ENCODE results near the gene ZFHX3. TPM values are rescaled to one million over a fixed set of nuclear protein-coding genes. Genes with fewer than 3 reads are reported as not detected.

ZFHX3 gene
- total RNA-seq, 1 donor from 2014 or later: 1.2 TPM

DNA sequence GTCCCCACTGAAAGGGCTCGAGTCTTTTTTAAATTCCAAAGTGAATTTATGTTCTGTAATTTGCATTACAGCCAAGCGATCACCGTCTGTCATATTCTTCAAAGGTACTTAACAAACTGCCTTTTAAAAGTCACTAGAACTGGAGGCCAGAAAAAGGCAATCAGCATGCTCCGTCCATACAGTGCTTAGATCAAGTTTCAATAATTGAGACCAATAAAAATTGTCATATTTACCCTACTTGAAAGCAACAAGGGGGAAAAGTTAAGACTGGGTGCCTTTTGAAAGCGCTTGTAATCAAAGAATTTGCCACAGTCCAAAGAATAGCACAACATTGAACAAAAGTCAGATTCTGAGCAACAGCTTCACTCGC lies 9.0 kb upstream of the ZFHX3 start:
- peaks cover 15% of the 10 kb centered on the region for H3K4me1 Mint-ChIP-seq (ENCODE audit: low read depth)
- no peak overlapping the region for H3K27ac Mint-ChIP-seq
- peaks cover 3% of the 10 kb centered on the region for H3K36me3 Mint-ChIP-seq (ENCODE audit: low read depth)
- DNase-seq (ENCODE audit: low spot score): no peak
- H3K4me3 Mint-ChIP-seq (ENCODE audit: low read depth): peak overlapping the region; percentile 91
- intact Hi-C loops (cut with micrococcal nuclease): loop anchor here (10.0 kb wide), 2 partner anchors 222 to 392 kb away; no protein-coding TSS in a partner anchor
- H3K27me3 Mint-ChIP-seq (ENCODE audit: low read depth): peaks cover 65% of the 10 kb centered on the region
- H3K9me3 Mint-ChIP-seq: no peaks in the 10 kb centered on the region

DNA sequence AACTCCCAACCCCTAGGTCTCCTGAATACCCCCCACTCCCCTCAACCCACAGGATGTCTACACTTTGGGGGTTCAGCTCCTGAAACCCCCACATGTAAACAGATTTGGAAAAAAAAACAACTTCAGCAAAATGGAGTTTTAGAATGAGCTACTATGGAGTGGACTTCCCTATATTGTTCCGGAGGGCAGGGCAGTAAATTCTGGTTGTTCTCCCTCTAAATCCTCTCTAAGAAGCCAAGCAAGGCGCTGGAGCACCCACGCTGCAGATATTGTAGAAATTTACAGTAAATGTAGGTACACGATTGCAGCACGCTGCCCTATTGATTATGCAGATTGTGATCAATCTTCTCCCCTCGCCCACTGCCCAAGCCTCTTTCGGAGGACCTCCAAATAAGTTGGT lies 8.5 kb upstream of the ZFHX3 start:
- DNase-seq (ENCODE audit: low spot score): no peak
- intact Hi-C loops (cut with micrococcal nuclease): loop anchor here (10.0 kb wide), 2 partner anchors 222 to 392 kb away; no protein-coding TSS in a partner anchor
- Mint-ChIP-seq H3K9me3 (no peaks in the 10 kb centered on the region), H3K4me1 (ENCODE audit: low read depth) (peaks cover 15% of the 10 kb centered on the region), H3K27me3 (ENCODE audit: low read depth) (peaks cover 61% of the 10 kb centered on the region), H3K36me3 (ENCODE audit: low read depth) (peaks cover 3% of the 10 kb centered on the region), H3K27ac (no peak overlapping the region), H3K4me3 (ENCODE audit: low read depth) (no peak overlapping the region)

- no peak overlapping the region for H3K4me3 Mint-ChIP-seq (ENCODE audit: low read depth)
- peaks cover 3% of the 10 kb centered on the region for H3K36me3 Mint-ChIP-seq (ENCODE audit: low read depth)
- H3K27ac Mint-ChIP-seq: no peak overlapping the region
- H3K9me3 Mint-ChIP-seq: no peaks in the 10 kb centered on the region
- H3K27me3 Mint-ChIP-seq (ENCODE audit: low read depth): peaks cover 46% of the 10 kb centered on the region
- no peak for DNase-seq (ENCODE audit: low spot score)
- intact Hi-C loops (cut with micrococcal nuclease): loop anchor here (10.0 kb wide), 2 partner anchors 220 to 390 kb away; no protein-coding TSS in a partner anchor
- peaks cover 15% of the 10 kb centered on the region for H3K4me1 Mint-ChIP-seq (ENCODE audit: low read depth)
These were observed 7.0 kb upstream of the ZFHX3 start for GRCh38 chr16:73054813-73055482.

DNA sequence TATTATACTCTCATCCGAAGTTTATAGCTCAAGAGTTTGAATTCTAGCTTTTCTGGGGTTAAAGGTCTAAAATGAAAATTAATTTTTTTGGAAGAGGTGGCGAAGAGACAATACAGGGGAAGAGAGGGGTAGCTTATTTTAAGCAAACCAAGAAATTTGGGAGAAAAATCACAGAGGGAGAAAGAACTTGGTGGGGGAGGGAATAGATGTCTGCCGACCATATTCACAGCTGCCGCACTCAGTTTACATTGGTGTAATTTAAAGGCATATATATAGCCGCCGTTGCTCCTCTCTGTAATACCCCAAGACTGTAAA lies 6.5 kb upstream of the ZFHX3 start:
- Mint-ChIP-seq H3K4me3 (ENCODE audit: low read depth) (no peak overlapping the region), H3K36me3 (ENCODE audit: low read depth) (peaks cover 3% of the 10 kb centered on the region), H3K27me3 (ENCODE audit: low read depth) (peaks cover 41% of the 10 kb centered on the region), H3K9me3 (no peaks in the 10 kb centered on the region), H3K4me1 (ENCODE audit: low read depth) (peaks cover 14% of the 10 kb centered on the region), H3K27ac (no peak overlapping the region)
- DNase-seq (ENCODE audit: low spot score): no peak
- intact Hi-C loops (cut with micrococcal nuclease): loop anchor here (10.0 kb wide), 2 partner anchors 220 to 390 kb away; no protein-coding TSS in a partner anchor

DNA sequence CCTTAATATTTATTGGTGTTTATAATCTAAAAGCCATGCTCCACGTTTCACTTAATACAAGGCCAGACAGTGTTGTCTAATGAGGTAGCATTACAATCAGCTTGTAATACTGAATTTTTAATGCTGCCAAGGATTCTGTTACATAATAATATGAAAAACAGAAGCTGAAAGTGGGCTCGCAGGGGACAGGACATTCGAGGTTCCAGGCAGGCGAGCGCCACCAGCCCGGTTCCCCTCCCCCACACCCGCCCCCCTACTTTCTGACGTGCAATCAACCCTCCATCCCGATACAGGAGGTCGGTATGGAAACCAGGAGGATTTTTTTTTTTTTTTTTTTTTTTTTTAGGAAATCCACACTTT lies 6.2 kb upstream of the ZFHX3 start:
- Mint-ChIP-seq H3K27me3 (ENCODE audit: low read depth) (peaks cover 40% of the 10 kb centered on the region), H3K4me1 (ENCODE audit: low read depth) (peaks cover 11% of the 10 kb centered on the region), H3K4me3 (ENCODE audit: low read depth) (no peak overlapping the region), H3K36me3 (ENCODE audit: low read depth) (peaks cover 3% of the 10 kb centered on the region), H3K27ac (no peak overlapping the region), H3K9me3 (no peaks in the 10 kb centered on the region)
- DNase-seq (ENCODE audit: low spot score): no peak
- intact Hi-C loops (cut with micrococcal nuclease): loop anchor here (10.0 kb wide), 2 partner anchors 219 to 389 kb away; no protein-coding TSS in a partner anchor

GRCh38 chr16:73053364-73054124 lies 5.6 kb upstream of the ZFHX3 start:
- no peak for DNase-seq (ENCODE audit: low spot score)
- H3K27me3 Mint-ChIP-seq (ENCODE audit: low read depth): peaks cover 42% of the 10 kb centered on the region
- H3K4me3 Mint-ChIP-seq (ENCODE audit: low read depth): no peak overlapping the region
- intact Hi-C loops (cut with micrococcal nuclease): loop anchor here (10.0 kb wide), 2 partner anchors 219 to 389 kb away; no protein-coding TSS in a partner anchor
- peaks cover 8% of the 10 kb centered on the region for H3K4me1 Mint-ChIP-seq (ENCODE audit: low read depth)
- H3K9me3 Mint-ChIP-seq: no peaks in the 10 kb centered on the region
- no peak overlapping the region for H3K27ac Mint-ChIP-seq
- peaks cover 3% of the 10 kb centered on the region for H3K36me3 Mint-ChIP-seq (ENCODE audit: low read depth)

DNA sequence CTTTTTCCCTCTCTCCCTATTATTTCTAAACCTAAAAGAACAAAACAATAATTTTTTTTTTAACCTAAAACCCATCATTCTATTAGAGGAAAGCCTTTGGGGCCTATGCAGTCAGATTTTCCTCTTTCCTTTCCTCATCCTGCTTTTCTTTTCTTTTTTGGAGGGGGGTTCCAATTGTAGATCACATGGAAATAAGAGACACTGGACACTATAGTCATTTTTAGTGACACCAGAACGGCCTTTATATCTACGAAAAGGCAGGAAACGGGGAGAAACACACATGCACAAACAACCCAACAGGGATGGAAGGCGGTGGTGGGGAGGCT lies 5.1 kb upstream of the ZFHX3 start:
- intact Hi-C loops (cut with micrococcal nuclease): loop anchor here (10.0 kb wide), 2 partner anchors 218 to 388 kb away; no protein-coding TSS in a partner anchor
- H3K27me3 Mint-ChIP-seq (ENCODE audit: low read depth): peaks cover 44% of the 10 kb centered on the region
- H3K4me1 Mint-ChIP-seq (ENCODE audit: low read depth): peaks cover 8% of the 10 kb centered on the region
- peaks cover 3% of the 10 kb centered on the region for H3K36me3 Mint-ChIP-seq (ENCODE audit: low read depth)
- H3K9me3 Mint-ChIP-seq: no peaks in the 10 kb centered on the region
- H3K27ac Mint-ChIP-seq: no peak overlapping the region
- no peak for DNase-seq (ENCODE audit: low spot score)
- H3K4me3 Mint-ChIP-seq (ENCODE audit: low read depth): no peak overlapping the region

DNA sequence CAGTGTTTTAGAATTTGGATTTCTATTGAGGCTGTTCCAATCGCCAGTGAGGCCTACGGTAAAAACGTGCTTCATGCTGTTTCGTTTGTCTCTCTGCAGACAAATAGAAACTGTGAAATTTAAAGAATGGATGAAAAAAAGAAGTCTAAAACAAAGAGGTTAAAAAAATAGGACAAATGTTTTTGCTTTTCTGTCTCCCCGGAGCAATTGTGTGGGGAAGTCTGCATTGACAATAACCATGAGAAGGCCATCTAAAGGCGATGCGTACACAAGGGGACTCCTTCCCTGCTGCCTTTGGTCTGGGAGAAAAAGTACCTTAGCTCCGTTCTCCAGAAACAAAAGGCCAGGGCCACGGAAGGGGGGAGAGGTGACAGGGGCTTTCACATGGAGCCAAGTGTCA lies 4.6 kb upstream of the ZFHX3 start:
- H3K36me3 Mint-ChIP-seq (ENCODE audit: low read depth): peaks cover 3% of the 10 kb centered on the region
- intact Hi-C loops (cut with micrococcal nuclease): loop anchor here (10.0 kb wide), 2 partner anchors 218 to 388 kb away; no protein-coding TSS in a partner anchor
- no peak overlapping the region for H3K27ac Mint-ChIP-seq
- no peak overlapping the region for H3K4me3 Mint-ChIP-seq (ENCODE audit: low read depth)
- peaks cover 44% of the 10 kb centered on the region for H3K27me3 Mint-ChIP-seq (ENCODE audit: low read depth)
- H3K9me3 Mint-ChIP-seq: no peaks in the 10 kb centered on the region
- peaks cover 8% of the 10 kb centered on the region for H3K4me1 Mint-ChIP-seq (ENCODE audit: low read depth)
- DNase-seq (ENCODE audit: low spot score): no peak

- Mint-ChIP-seq H3K27me3 (ENCODE audit: low read depth) (peaks cover 45% of the 10 kb centered on the region), H3K27ac (no peak overlapping the region), H3K9me3 (no peaks in the 10 kb centered on the region), H3K36me3 (ENCODE audit: low read depth) (no peaks in the 10 kb centered on the region), H3K4me1 (ENCODE audit: low read depth) (peaks cover 5% of the 10 kb centered on the region), H3K4me3 (ENCODE audit: low read depth) (no peak overlapping the region)
- DNase-seq (ENCODE audit: low spot score): no peak
- intact Hi-C loops (cut with micrococcal nuclease): loop anchor here (10.0 kb wide), 2 partner anchors 217 to 387 kb away; no protein-coding TSS in a partner anchor
These were observed 4.0 kb upstream of the ZFHX3 start for GRCh38 chr16:73051961-73052360.

DNA sequence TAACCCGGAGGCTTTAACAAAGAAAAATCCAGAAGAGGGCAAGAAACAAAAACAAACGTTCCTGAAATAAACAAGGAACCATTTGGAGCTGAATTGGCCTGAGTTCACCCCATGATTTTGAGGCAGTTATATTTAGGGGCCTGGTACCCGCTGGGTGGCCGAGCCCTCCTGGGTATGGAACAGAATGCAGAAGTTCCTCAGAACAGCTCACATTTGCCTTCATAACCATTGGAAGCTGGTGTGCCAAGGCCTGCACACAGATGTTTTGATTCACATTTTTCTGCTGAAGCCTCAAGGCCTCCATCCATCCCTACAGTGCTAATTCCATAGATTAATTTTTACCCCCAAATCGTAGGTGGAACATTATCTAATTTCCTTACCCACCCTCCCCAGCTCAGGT lies 3.3 kb upstream of the ZFHX3 start:
- intact Hi-C loops (cut with micrococcal nuclease): loop anchor here (10.0 kb wide), 2 partner anchors 216 to 386 kb away; no protein-coding TSS in a partner anchor
- no peak for DNase-seq (ENCODE audit: low spot score)
- H3K27ac Mint-ChIP-seq: no peak overlapping the region
- H3K27me3 Mint-ChIP-seq (ENCODE audit: low read depth): peaks cover 45% of the 10 kb centered on the region
- H3K36me3 Mint-ChIP-seq (ENCODE audit: low read depth): no peaks in the 10 kb centered on the region
- H3K9me3 Mint-ChIP-seq: no peaks in the 10 kb centered on the region
- H3K4me3 Mint-ChIP-seq (ENCODE audit: low read depth): no peak overlapping the region
- H3K4me1 Mint-ChIP-seq (ENCODE audit: low read depth): peaks cover 5% of the 10 kb centered on the region

DNA sequence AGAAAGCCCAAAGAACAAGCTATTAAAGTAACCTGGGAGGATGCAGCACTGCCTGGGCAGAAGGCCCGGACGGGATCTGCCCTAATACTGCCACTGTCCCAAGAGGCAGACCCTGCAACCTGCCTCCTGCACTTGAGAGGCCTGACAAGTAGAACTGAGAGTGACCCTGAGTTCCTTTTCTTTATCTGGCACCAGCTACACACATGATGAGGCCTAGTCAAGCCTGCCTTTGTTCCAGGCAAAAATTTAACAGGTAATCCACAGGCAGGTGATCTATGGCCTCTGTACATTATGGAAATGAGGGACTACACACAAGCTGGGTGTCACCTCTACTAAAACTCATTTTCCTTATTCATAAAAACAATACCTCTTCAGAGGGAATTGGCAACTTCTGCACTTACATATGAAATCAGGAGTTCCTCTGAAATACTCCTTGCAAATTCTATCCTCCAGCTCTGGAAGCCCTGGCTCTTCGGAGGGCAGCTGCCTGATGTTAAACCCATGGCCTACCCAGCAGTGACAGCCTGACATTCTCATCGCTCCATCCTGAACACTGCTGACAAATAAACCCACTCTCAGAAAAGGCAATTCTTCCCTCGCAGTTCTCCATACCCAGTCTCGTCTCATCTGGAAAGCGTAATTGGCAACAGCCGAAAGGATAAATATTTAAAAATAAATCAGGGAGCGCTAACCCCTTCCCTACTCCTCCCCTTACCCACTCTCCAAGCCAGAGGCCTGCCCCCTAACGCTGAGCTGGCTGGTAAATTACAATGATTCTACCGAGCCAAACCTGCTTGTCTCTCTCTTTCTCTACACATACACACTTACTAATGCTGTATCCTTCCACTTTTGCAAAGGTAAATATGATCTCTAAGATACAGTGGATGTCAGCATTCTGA lies 2.5 kb upstream of the ZFHX3 start:
- H3K27ac Mint-ChIP-seq: no peak overlapping the region
- peaks cover 2% of the 10 kb centered on the region for H3K4me1 Mint-ChIP-seq (ENCODE audit: low read depth)
- DNase-seq (ENCODE audit: low spot score): no peak
- no peaks in the 10 kb centered on the region for H3K36me3 Mint-ChIP-seq (ENCODE audit: low read depth)
- H3K27me3 Mint-ChIP-seq (ENCODE audit: low read depth): peaks cover 43% of the 10 kb centered on the region
- intact Hi-C loops (cut with micrococcal nuclease): loop anchor here (10.0 kb wide), 2 partner anchors 216 to 386 kb away; no protein-coding TSS in a partner anchor
- H3K9me3 Mint-ChIP-seq: no peaks in the 10 kb centered on the region
- H3K4me3 Mint-ChIP-seq (ENCODE audit: low read depth): no peak overlapping the region

DNA sequence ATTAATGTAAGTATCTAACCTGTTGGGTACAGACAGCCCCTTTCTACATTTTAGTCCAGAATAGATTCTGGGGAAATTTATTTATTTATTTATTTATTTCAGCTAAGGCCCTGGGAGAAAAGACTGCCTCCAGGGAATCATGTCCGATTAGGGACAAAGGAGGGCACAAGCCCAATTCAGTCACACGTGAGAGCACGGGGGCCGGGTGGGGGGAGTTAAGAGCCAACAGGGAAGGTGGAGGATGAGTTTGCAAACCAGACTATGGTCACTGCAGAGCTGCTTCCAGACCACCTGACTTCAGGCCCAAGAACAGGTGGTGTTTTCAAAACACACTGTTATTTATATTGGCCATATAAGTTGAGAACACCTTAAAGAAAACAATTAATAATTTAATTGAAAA lies 1.6 kb upstream of the ZFHX3 start:
- Mint-ChIP-seq H3K27me3 (ENCODE audit: low read depth) (peaks cover 42% of the 10 kb centered on the region), H3K4me3 (ENCODE audit: low read depth) (no peak overlapping the region), H3K27ac (no peak overlapping the region), H3K4me1 (ENCODE audit: low read depth) (no peaks in the 10 kb centered on the region), H3K36me3 (ENCODE audit: low read depth) (no peaks in the 10 kb centered on the region), H3K9me3 (no peaks in the 10 kb centered on the region)
- DNase-seq (ENCODE audit: low spot score): no peak
- intact Hi-C loops (cut with micrococcal nuclease): no loop called here

Measured in activated T-helper 2 cell treated with anti-CD3 and anti-CD28 coated beads, Interferon-gamma antibody, Interleukin-2, Interleukin-4, amounts not matched to agents 10 μg/mL and 5 μg/mL and 100 μg/mL, durations not matched to agents 14 hours and 24 hours and 36 hours (primary cell).